ENCODE results near the gene GMEB2. TPM values are rescaled to one million over a fixed set of nuclear protein-coding genes. Genes with fewer than 3 reads are reported as not detected.
A peak's percentile ranks its signal among the peaks of the same experiment; 100 is the strongest.
"Not testable (repeated sequence)": the region's sequence is repeated elsewhere in the genome, so short reads cannot be mapped to it uniquely, and the experiment has no call there.

The GMEB2 gene
- total RNA-seq, 2 donors from 2014 or later: 18.4 to 27.9 TPM

- no peak overlapping the region for H3K27ac ChIP-seq
- intact Hi-C loops (cut with DNase I): no loop called here
- H3K4me3 ChIP-seq: no peak overlapping the region
- TF ChIP-seq POLR2A (IDR thresholded peaks at IDR 0.05): no peak
- no peak for TF ChIP-seq CTCF (IDR thresholded peaks at IDR 0.05)
- H3K27me3 ChIP-seq (replicated peaks; ENCODE audit: insufficient read depth): no peaks in the 10 kb centered on the region
- no peaks in the 10 kb centered on the region for H3K4me1 ChIP-seq (replicated peaks)
- WGBS: 97% methylated on average over 16 of the region's 16 CpGs
- no peaks in the 10 kb centered on the region for H3K9me3 ChIP-seq
- peaks cover 0 to 13% of the 10 kb centered on the region in 2 donors for H3K36me3 ChIP-seq
- no peak for DNase-seq (ENCODE audit: low spot score)
Observed at GRCh38 chr20:63619086-63619485, 7.8 kb downstream of the GMEB2 start.

DNA sequence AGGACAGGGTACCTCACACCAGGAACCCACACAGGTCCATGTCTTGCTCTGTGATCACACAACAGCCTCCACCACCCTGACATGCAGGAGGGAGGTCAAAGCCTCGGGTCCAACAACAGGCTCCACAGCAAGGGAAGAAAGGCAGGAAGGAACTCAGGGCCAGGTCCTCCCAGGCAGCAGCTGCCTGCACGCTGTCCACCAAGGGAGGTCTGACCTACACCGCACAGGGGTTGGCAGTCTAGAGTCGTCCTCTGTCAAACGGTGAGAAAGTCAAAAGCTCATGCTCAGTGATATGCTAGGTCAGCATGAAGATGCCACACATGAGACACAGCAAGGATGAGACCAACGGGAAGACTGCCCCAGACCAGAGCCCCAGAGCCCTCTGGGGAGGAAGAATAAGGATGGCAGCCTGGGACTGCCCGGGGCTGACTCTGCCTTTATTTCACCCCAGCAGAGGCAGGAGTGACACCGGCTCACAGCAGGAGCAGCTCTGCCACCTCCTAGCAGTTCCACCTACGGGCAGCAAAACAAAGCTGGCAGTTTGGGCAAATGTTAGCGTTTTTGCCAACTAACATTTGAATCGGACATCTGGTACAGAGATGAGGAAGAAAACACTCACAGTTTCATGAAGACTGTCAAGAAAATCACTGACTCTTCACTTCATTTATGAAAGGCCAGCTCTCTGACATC lies 8.5 kb downstream of the GMEB2 start:
- H3K27ac ChIP-seq: no peak overlapping the region
- H3K27me3 ChIP-seq (replicated peaks; ENCODE audit: insufficient read depth): no peaks in the 10 kb centered on the region
- WGBS: 91% methylated on average over 10 of the region's 11 CpGs
- H3K9me3 ChIP-seq: no peaks in the 10 kb centered on the region
- H3K4me1 ChIP-seq (replicated peaks): no peaks in the 10 kb centered on the region
- peaks cover 0 to 13% of the 10 kb centered on the region in 2 donors for H3K36me3 ChIP-seq
- no peak overlapping the region for H3K4me3 ChIP-seq
- intact Hi-C loops (cut with DNase I): no loop called here
- TF ChIP-seq CTCF (IDR thresholded peaks at IDR 0.05) (no peak), POLR2AphosphoS5 (IDR thresholded peaks at IDR 0.05) (no peak)
- no peak for DNase-seq (ENCODE audit: low spot score)

DNA sequence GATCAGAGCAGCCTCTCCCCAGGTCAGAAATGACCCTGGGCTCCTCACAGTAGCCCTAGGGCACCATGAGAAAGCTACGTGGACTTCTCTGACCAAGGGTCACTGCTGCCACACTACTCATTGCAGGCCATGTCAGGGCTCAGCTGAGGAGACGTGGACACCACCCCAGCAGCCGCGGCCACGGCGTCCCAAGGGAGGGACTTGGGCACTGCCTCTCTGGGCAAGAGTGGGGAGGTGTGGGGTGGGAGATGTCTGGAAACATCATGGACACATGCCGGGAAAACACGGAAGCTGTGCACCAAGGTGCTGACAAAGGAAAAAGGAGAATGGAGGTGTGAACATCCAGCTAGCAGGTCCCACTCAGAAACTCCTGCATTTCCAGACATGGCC lies 9.0 kb downstream of the GMEB2 start:
- Histone ChIP-seq H3K9me3 (no peaks in the 10 kb centered on the region), H3K36me3 (peaks cover 0 to 13% of the 10 kb centered on the region in 2 donors), H3K27ac (no peak overlapping the region), H3K4me1 (replicated peaks) (no peaks in the 10 kb centered on the region), H3K4me3 (no peak overlapping the region), H3K27me3 (replicated peaks; ENCODE audit: insufficient read depth) (no peaks in the 10 kb centered on the region)
- intact Hi-C loops (cut with DNase I): no loop called here
- DNase-seq (ENCODE audit: low spot score): no peak
- WGBS: 96% methylated on average over 8 of the region's 8 CpGs
- no peak for TF ChIP-seq CTCF (IDR thresholded peaks at IDR 0.05)

- Histone ChIP-seq H3K27me3 (replicated peaks; ENCODE audit: insufficient read depth) (no peaks in the 10 kb centered on the region), H3K9me3 (no peaks in the 10 kb centered on the region), H3K27ac (no peak overlapping the region), H3K4me1 (replicated peaks) (no peaks in the 10 kb centered on the region), H3K36me3 (peaks cover 0 to 13% of the 10 kb centered on the region in 2 donors), H3K4me3 (no peak overlapping the region)
- no peak for DNase-seq (ENCODE audit: low spot score)
- intact Hi-C loops (cut with DNase I): no loop called here
- 89% methylated on average over 38 of the region's 41 CpGs for WGBS
- TF ChIP-seq POLR2A (IDR thresholded peaks at IDR 0.05) (no peak), POLR2AphosphoS5 (IDR thresholded peaks at IDR 0.05) (no peak)
Observed at GRCh38 chr20:63617092-63617875, 9.6 kb downstream of the GMEB2 start.

DNA sequence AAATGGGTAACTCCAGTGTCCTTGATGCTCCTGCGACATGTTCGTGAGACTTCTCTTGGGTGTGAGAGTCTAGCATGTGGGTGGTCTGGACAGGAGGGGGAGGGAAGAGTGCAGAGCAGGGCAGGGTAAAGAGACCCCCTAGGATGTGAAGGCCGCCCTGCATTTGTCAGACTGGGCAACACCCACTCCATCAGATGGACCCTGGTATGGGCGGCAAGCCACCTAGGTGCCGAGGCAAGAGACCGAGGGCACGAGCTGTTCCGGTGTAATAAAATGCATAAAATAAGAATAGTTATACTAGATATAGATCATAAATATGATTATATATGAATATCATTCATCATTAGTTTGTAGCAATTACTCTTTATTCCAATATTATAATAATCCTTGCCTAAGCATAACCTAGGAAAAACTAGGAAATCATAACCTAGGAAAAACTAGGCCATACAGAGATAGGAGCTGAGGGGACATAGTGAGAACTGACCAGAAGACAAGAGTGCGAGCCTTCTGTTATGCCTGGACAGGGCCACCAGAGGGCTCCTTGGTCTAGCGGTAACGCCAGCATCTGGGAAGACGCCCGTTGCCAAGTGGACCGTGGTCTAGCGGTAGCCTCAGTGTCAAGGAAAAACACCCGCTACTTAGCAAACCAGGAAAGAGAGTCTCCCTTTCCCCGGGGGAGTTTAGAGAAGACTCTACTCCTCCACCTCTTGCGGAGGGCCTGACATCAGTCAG lies 12.9 kb downstream of the GMEB2 start:
- H3K27me3 ChIP-seq (replicated peaks; ENCODE audit: insufficient read depth); intact Hi-C loops (cut with DNase I); H3K27ac ChIP-seq; H3K9me3 ChIP-seq; H3K4me1 ChIP-seq (replicated peaks); DNase-seq (ENCODE audit: low spot score); H3K4me3 ChIP-seq: not testable (repeated sequence)
- peak in 1 of 4 experiments; percentile 21 for TF ChIP-seq CTCF (IDR thresholded peaks at IDR 0.05)
- WGBS: 86% methylated on average over 18 of the region's 18 CpGs
- peaks cover 0 to 13% of the 10 kb centered on the region in 2 donors for H3K36me3 ChIP-seq
